ENCODE measurements around the gene SF3A2.
"Not testable (repeated sequence)": the region's sequence is repeated elsewhere in the genome, so short reads cannot be mapped to it uniquely, and the experiment has no call there.

Gene SF3A2

GRCh38 chr19:2236314-2237050, at the start of gene SF3A2, which contains the start of gene PLEKHJ1:
Gene SF3A2 (plus strand): TSS chr19:2236824. CDS start chr19:2243419, 6,595 bp downstream.
Gene PLEKHJ1 (minus strand): TSS chr19:2236329. CDS start chr19:2236248, 81 bp downstream.
- DNase-seq (ENCODE audit: low spot score) = peak; percentile 96

DNA sequence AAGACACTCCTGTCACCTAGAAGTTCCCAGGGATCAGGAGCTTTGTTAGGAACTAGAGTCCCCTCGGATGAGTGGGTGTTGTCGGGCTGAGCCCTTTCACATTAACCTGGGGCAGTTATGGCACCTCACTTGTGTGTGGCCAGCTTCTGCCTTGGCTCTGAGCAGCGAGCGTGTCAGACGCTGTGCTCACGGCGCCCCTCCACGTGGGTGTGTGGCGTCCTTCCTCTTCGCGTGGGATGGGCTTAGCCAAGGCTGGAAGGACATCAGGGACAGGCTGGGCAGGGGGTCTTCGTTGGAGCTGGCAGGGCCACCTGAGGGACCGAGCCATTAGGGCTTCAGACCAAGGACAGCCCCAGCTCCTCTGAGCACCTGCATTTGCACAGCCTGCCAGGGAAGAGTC, 49.5 kb upstream of the SF3A2 start:
- no peak for DNase-seq (ENCODE audit: low spot score)

- DNase-seq (ENCODE audit: low spot score) = no peak
Measured at GRCh38 chr19:2188708-2189385, 47.8 kb upstream of the SF3A2 start.

GRCh38 chr19:2189880-2190279, 46.7 kb upstream of the SF3A2 start:
- DNase-seq (ENCODE audit: low spot score) = no peak

- DNase-seq (ENCODE audit: low spot score) = no peak
Measured at GRCh38 chr19:2190848-2191455, 45.7 kb upstream of the SF3A2 start.

DNA sequence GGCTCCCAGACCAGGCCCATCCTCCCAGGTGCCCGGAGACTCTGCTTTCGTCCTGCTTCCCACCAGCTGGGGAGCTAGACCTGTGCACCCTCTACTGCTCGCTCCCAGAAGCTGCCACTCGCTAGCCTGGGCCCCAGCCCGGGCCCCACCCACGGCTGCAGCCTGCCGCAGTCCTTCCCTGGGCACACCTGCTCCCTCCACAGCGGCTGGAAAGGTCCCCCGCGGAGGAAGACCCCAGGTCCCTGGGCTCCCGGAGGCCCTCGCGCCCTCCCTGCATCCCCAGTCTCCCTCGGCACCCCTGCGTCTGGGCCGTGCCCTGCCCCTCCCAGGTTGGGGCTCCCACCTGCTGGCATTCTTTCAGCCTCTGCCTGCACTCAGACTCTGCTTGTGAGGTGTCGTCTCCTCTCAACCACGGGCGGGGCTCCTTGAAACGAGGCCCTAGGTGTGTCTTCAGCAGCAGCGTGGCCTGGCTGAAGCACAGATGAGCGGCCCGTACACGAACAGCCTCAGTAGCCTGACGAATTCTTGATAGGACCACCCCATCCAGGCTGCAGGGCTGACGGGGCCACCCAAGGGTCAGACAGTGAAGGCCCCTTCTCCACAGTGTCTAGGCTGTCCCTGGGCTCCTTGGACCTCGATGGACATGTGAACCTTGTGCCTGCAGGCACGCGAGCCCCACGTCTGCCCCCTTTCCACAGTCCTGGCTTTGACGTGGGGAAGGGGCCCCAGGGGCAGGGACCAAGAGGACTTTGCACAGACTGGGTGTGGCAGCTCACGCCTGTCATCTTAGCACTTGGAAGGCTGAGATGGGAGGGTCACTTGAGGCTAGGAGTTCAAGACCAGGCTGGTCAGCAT, 44.9 kb upstream of the SF3A2 start:
- no peak for DNase-seq (ENCODE audit: low spot score)

GRCh38 chr19:2192862-2193261, 43.8 kb upstream of the SF3A2 start:
- no peak for DNase-seq (ENCODE audit: low spot score)

DNA sequence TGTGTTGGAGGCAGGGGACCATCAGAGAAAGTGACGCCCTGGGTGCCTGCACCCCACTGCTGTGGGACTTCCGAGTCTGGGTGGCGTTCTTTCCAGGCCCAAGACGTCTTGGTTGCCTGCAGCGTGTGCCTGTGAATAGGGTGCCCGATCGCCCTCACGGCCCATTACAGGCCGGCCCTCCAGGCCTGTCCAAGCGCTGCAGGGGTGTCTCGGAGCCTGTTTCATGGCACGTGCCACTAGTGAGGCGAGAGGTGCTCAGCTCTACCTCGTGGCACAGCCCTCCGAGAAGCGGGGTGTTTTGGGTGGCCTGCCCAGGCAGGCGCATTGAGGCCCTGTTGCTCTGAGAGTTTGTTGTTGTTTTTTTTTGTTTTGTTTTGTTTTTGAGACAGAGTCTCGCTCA, 42.8 kb upstream of the SF3A2 start:
- DNase-seq (ENCODE audit: low spot score) = no peak

DNA sequence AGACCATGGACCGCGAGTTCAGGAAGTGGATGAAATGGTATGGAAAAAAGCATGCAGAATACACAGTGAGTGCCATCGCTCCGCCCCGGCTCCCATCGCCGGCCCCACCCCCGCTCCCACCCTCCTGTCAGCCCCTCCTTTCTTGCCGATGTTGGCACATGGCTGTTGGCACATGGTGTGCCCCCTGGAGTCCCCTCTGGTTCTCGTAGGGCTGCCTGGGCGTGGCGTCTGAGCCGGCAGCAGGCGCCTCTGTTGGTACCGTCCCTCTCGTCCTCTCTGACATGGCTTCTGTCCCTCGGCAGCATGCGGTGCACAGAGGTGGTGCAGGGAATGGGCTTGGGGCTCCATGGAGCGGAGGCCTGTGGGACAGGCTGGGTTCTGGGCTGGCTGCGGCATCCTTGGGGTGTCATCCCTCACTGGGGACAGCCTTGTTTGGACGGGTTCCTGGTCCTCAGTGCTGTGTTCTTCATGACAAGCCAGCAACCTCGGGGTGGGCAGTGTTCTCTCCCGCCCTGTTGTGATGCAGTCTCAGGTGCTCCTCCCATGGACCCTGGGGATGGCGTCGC, 42.0 kb upstream of the SF3A2 start:
- no peak for DNase-seq (ENCODE audit: low spot score)

GRCh38 chr19:2195361-2195760, 41.3 kb upstream of the SF3A2 start:
- DNase-seq (ENCODE audit: low spot score) = no peak

- no peak for DNase-seq (ENCODE audit: low spot score)
Measured at GRCh38 chr19:2195914-2196313, 40.7 kb upstream of the SF3A2 start.

- no peak for DNase-seq (ENCODE audit: low spot score)
Measured at GRCh38 chr19:2197270-2197669, 39.4 kb upstream of the SF3A2 start.

- DNase-seq (ENCODE audit: low spot score) = no peak
Measured at GRCh38 chr19:2198317-2198716, 38.3 kb upstream of the SF3A2 start.

GRCh38 chr19:2199215-2199614, 37.4 kb upstream of the SF3A2 start:
- DNase-seq (ENCODE audit: low spot score) = no peak

GRCh38 chr19:2199861-2200623, 36.6 kb upstream of the SF3A2 start:
- no peak for DNase-seq (ENCODE audit: low spot score)

DNA sequence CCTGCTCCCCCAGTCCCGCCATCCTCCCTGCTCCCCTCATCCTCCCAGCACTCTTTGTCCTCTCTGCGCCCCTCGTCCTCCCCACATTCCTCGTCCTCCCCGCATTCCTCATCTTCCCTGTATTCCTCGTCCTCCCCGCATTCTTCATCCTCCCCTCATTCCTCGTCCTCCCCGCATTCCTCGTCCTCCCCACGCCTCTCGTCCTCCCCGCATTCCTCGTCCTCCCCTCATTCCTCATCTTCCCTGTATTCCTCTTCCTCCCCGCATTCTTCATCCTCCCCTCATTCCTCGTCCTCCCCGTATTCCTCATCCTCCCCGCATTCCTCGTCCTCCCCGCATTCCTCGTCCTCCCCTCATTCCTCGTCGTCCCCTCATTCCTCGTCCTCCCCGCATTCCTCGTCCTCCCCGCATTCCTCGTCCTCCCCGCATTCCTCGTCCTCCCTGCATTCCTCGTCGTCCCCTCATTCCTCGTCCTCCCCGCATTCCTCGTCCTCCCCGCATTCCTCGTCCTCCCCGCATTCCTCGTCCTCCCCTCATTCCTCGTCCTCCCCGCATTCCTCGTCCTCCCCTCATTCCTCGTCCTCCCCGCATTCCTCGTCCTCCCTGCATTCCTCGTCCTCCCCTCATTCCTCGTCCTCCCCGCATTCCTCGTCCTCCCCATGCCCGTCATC, 35.9 kb upstream of the SF3A2 start:
- DNase-seq (ENCODE audit: low spot score) = not testable (repeated sequence)

- no peak for DNase-seq (ENCODE audit: low spot score)
Measured at GRCh38 chr19:2201473-2202148, 35.0 kb upstream of the SF3A2 start.

- peak; percentile 50 for DNase-seq (ENCODE audit: low spot score)
Measured at GRCh38 chr19:2202366-2202765, 34.3 kb upstream of the SF3A2 start.

GRCh38 chr19:2207008-2207407, 29.6 kb upstream of the SF3A2 start:
- no peak for DNase-seq (ENCODE audit: low spot score)
